Neural cell (in vitro differentiated cells): Measurements from ENCODE around the gene RPL29. TPM values are rescaled to one million over a fixed set of nuclear protein-coding genes. Genes with fewer than 3 reads are reported as not detected.

Experiments
- H2AFZ ChIP-seq: fragments of 200-600, 300-800 bp; sonication (generic), shearing (Covaris generic); 2 replicates; pipeline ENCODE4 v1.6.0; 2014; ENCODE audit warnings: low read depth, mild to moderate bottlenecking, antibody characterized with exemption, low read length, moderate library complexity
- H3F3A ChIP-seq: fragments of 200-600 bp; shearing (Covaris generic); 2 replicates; pipeline ENCODE4 v1.6.1; 2016; ENCODE audit warnings: mild to moderate bottlenecking, moderate library complexity, mixed read lengths, antibody characterized with exemption, low read length; ENCODE audit not compliant: insufficient read depth, poor library complexity, severe bottlenecking
- H3K27ac ChIP-seq: fragments of 200-600, 300-800 bp; sonication (generic), shearing (Covaris generic); 2 replicates; pipeline ENCODE4 v1.5.1; 2014; ENCODE audit warnings: mild to moderate bottlenecking, low read length, moderate library complexity
- H3K27me3 ChIP-seq: fragments of 300-800, 200-600 bp; sonication (generic), shearing (Covaris generic); 2 replicates; pipeline ENCODE4 v1.6.0; 2014; ENCODE audit warnings: mild to moderate bottlenecking, low read depth, low read length, moderate library complexity; ENCODE audit not compliant: insufficient read depth
- H3K36me3 ChIP-seq: fragments of 300-800, 200-600 bp; sonication (generic), shearing (Covaris generic); 2 replicates; pipeline ENCODE4 v1.5.1; 2014; ENCODE audit warnings: mild to moderate bottlenecking, antibody characterized with exemption, low read length, moderate library complexity; ENCODE audit not compliant: insufficient read depth
- H3K4me2 ChIP-seq: fragments of 300-800, 200-600 bp; sonication (generic), shearing (Covaris generic); 2 replicates; pipeline ENCODE4 v1.6.0; 2014; ENCODE audit warnings: mild to moderate bottlenecking, low read length
- H3K4me3 ChIP-seq: fragments of 300-800, 200-600 bp; sonication (generic), shearing (Covaris generic); 2 replicates; pipeline ENCODE4 v1.5.1; 2014; ENCODE audit warnings: mild to moderate bottlenecking, low read length, moderate library complexity
- H3K79me2 ChIP-seq: fragments of 200-600 bp; shearing (Covaris generic); replicated peaks from 2 replicates; pipeline ENCODE4 v1.6.0; 2014; ENCODE audit warnings: mild to moderate bottlenecking, low read length, moderate library complexity; ENCODE audit not compliant: insufficient read depth
- H3K9ac ChIP-seq: fragments of 300-800, 200-600 bp; sonication (generic), shearing (Covaris generic); 2 replicates; pipeline ENCODE4 v1.6.1; 2016; ENCODE audit warnings: mild to moderate bottlenecking, low read length, mixed read lengths
- H3K9me2 ChIP-seq: fragments of 200-600 bp; shearing (Covaris generic); 2 replicates; pipeline ENCODE4 v1.6.1; 2016; ENCODE audit warnings: mild to moderate bottlenecking, low read length, mixed read lengths; ENCODE audit not compliant: insufficient read depth
- H3K9me3 ChIP-seq: fragments of 200-600, 300-800 bp; sonication (generic), shearing (Covaris generic); 2 replicates; pipeline ENCODE4 v1.6.1; 2016; ENCODE audit warnings: mild to moderate bottlenecking, mixed run types, low read length, moderate library complexity, mixed read lengths
- H4K20me1 ChIP-seq: fragments of 200-600 bp; shearing (Covaris generic); 2 replicates; pipeline ENCODE4 v1.6.1; 2016; ENCODE audit warnings: mild to moderate bottlenecking, mixed run types; ENCODE audit not compliant: insufficient read depth
- EP300 ChIP-seq: fragments of 450-650 bp; conservative IDR thresholded peaks from 2 replicates; pipeline ENCODE4 v1.6.1; 2014; ENCODE audit warnings: antibody characterized with exemption, mild to moderate bottlenecking, moderate library complexity; ENCODE audit not compliant: poor library complexity, severe bottlenecking
- EZH2 ChIP-seq: fragments of 200-600, 300-800 bp; shearing (Covaris generic), sonication (generic); IDR thresholded peaks from 2 replicates; pipeline ENCODE4 v1.6.1; 2014; ENCODE audit warnings: antibody characterized with exemption, low read length, borderline replicate concordance, mild to moderate bottlenecking; ENCODE audit not compliant: insufficient read depth, poor library complexity, severe bottlenecking
- MXI1 ChIP-seq: fragments of 450-650 bp; conservative IDR thresholded peaks from 2 replicates; pipeline ENCODE4 v1.6.1; 2014; ENCODE audit warnings: antibody characterized with exemption, mild to moderate bottlenecking; ENCODE audit not compliant: poor library complexity, severe bottlenecking
- POLR2AphosphoS5 ChIP-seq: IDR thresholded peaks from 2 replicates; pipeline ENCODE4 v1.6.1; 2012
- RAD21 ChIP-seq: fragments of 450-650 bp; conservative IDR thresholded peaks from 2 replicates; pipeline ENCODE4 v1.6.1; 2014; ENCODE audit warnings: antibody characterized with exemption, mild to moderate bottlenecking, moderate library complexity
- SMC3 ChIP-seq: fragments of 450-650 bp; conservative IDR thresholded peaks from 2 replicates; pipeline ENCODE4 v1.6.1; 2014; ENCODE audit warnings: antibody characterized with exemption, mild to moderate bottlenecking, moderate library complexity; ENCODE audit not compliant: poor library complexity
- polyA plus RNA-seq: library from polyadenylated mRNA; depleted of rRNA; stranded (reverse); fragments of >200 nt; gene quantifications from 2 replicates; pipeline ENCODE4 v1.2.3, GENCODE V29; 2014
- TF ChIP-seq, protein P1 (sequence below): fragments of 450-650 bp; IDR thresholded peaks from 2 replicates; pipeline ENCODE4 v1.5.1; 2014; ENCODE audit warnings: antibody characterized with exemption, mild to moderate bottlenecking, moderate library complexity; ENCODE audit not compliant: poor library complexity, severe bottlenecking
- TF ChIP-seq, protein P2 (sequence below): IDR thresholded peaks from 2 replicates; pipeline ENCODE4 v1.6.1; 2012; ENCODE audit warnings: borderline replicate concordance

RPL29 gene
- polyA plus RNA-seq, 1 donor from 2014 or later, result 846 TPM

DNA sequence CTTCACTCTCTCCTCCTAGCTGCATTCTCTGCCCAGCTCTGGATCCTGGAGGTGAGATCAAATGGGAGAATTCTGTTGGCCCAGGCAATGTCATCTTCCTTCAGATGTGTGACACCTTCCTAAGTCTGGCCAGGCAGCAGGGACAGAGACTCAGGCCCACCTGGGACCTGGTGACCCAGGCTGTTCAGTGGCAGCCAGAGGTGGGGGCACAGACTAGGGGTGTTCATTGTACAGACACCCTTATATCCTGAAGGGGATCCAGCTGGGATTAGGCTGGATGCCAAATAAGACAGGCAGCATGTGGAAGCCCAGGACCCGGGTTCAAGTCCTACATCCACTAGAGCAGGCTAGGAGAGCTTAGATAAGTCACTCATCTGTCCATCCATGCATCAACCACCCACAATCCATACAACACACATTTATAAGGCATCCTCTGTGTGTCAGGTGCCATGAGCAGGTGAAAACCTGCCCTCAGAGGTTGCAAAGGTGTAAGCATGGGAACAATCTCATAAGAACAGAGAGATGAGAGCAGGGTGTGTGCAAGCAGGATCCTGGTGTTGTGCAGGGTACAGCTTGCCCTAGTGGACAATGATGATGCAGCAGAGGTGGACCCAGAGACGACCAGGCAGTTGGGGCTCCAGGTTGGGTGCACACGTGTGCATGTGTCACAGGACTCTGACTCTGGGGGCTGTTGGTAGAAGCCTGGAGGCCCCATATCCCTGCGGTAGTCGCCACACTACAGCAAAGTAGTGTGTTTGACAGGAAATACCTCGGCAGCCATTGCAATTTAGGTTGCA is 18.3 kb upstream of the RPL29 start:
- no peak overlapping the region for H2AFZ ChIP-seq
- H3K36me3 ChIP-seq, result no peaks in the 10 kb centered on the region
- H3K79me2 ChIP-seq, result no peaks in the 10 kb centered on the region
- H3K9ac ChIP-seq, result no peak overlapping the region
- no peaks in the 10 kb centered on the region for H3K9me3 ChIP-seq
- no peaks in the 10 kb centered on the region for H4K20me1 ChIP-seq
- no peaks in the 10 kb centered on the region for H3K27me3 ChIP-seq
- no peaks in the 10 kb centered on the region for H3K9me2 ChIP-seq
- no peak overlapping the region for H3K4me3 ChIP-seq
- TF ChIP-seq EP300 (no peak), RAD21 (no peak), MXI1 (no peak), EZH2 (no peak)
- TF ChIP-seq, protein P1, sequence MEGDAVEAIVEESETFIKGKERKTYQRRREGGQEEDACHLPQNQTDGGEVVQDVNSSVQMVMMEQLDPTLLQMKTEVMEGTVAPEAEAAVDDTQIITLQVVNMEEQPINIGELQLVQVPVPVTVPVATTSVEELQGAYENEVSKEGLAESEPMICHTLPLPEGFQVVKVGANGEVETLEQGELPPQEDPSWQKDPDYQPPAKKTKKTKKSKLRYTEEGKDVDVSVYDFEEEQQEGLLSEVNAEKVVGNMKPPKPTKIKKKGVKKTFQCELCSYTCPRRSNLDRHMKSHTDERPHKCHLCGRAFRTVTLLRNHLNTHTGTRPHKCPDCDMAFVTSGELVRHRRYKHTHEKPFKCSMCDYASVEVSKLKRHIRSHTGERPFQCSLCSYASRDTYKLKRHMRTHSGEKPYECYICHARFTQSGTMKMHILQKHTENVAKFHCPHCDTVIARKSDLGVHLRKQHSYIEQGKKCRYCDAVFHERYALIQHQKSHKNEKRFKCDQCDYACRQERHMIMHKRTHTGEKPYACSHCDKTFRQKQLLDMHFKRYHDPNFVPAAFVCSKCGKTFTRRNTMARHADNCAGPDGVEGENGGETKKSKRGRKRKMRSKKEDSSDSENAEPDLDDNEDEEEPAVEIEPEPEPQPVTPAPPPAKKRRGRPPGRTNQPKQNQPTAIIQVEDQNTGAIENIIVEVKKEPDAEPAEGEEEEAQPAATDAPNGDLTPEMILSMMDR, result no peak
- TF ChIP-seq, protein P2, sequence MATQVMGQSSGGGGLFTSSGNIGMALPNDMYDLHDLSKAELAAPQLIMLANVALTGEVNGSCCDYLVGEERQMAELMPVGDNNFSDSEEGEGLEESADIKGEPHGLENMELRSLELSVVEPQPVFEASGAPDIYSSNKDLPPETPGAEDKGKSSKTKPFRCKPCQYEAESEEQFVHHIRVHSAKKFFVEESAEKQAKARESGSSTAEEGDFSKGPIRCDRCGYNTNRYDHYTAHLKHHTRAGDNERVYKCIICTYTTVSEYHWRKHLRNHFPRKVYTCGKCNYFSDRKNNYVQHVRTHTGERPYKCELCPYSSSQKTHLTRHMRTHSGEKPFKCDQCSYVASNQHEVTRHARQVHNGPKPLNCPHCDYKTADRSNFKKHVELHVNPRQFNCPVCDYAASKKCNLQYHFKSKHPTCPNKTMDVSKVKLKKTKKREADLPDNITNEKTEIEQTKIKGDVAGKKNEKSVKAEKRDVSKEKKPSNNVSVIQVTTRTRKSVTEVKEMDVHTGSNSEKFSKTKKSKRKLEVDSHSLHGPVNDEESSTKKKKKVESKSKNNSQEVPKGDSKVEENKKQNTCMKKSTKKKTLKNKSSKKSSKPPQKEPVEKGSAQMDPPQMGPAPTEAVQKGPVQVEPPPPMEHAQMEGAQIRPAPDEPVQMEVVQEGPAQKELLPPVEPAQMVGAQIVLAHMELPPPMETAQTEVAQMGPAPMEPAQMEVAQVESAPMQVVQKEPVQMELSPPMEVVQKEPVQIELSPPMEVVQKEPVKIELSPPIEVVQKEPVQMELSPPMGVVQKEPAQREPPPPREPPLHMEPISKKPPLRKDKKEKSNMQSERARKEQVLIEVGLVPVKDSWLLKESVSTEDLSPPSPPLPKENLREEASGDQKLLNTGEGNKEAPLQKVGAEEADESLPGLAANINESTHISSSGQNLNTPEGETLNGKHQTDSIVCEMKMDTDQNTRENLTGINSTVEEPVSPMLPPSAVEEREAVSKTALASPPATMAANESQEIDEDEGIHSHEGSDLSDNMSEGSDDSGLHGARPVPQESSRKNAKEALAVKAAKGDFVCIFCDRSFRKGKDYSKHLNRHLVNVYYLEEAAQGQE, result no peak
- no peaks in the 10 kb centered on the region for H3F3A ChIP-seq
- no peak overlapping the region for H3K27ac ChIP-seq
- no peak overlapping the region for H3K4me2 ChIP-seq

DNA sequence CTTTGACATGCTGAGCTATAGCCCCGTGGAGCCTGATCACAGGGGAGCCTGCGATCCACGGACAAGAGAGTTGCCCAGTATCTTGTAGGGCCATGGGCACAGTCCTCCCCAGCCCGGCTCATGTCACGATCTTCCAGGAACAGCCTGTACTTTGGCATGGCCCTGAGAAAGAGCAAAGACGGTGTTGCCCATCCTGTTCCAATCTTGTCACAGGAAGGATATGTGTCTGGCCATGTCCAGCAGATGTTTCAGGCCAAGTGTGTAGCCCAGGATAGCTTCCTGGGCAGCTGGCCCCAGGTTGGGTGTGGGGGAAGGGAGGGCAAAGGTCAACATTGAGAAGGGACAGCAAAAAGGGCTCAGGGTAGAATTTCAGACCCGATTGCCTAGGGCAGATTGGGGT is 17.0 kb upstream of the RPL29 start:
- H3K4me2 ChIP-seq, result no peak overlapping the region
- H3K9me2 ChIP-seq, result no peaks in the 10 kb centered on the region
- H3K4me3 ChIP-seq, result no peak overlapping the region
- no peaks in the 10 kb centered on the region for H3K36me3 ChIP-seq
- H3K27ac ChIP-seq, result no peak overlapping the region
- TF ChIP-seq SMC3 (no peak), MXI1 (no peak), RAD21 (no peak), POLR2AphosphoS5 (no peak), EZH2 (no peak)
- TF ChIP-seq, protein P1, result no peak
- TF ChIP-seq, protein P2, result no peak
- H4K20me1 ChIP-seq, result no peaks in the 10 kb centered on the region
- no peaks in the 10 kb centered on the region for H3K27me3 ChIP-seq
- no peaks in the 10 kb centered on the region for H3F3A ChIP-seq
- H3K79me2 ChIP-seq, result no peaks in the 10 kb centered on the region
- H3K9me3 ChIP-seq, result no peaks in the 10 kb centered on the region
- no peak overlapping the region for H3K9ac ChIP-seq
- H2AFZ ChIP-seq, result no peak overlapping the region
